GM21825 (cell line): Measurements from ENCODE around the gene HLA-C.
"Not testable (repeated sequence)": the region's sequence is repeated elsewhere in the genome, so short reads cannot be mapped to it uniquely, and the experiment has no call there.

Experiments used
- ATAC-seq: cut with Tn5 transposase; IDR thresholded peaks from one replicate; pipeline ENCODE4 v1.9.1; 2021; ENCODE audit warnings: mild to moderate bottlenecking, moderate library complexity; ENCODE audit not compliant: unreplicated experiment

HLA-C gene

DNA sequence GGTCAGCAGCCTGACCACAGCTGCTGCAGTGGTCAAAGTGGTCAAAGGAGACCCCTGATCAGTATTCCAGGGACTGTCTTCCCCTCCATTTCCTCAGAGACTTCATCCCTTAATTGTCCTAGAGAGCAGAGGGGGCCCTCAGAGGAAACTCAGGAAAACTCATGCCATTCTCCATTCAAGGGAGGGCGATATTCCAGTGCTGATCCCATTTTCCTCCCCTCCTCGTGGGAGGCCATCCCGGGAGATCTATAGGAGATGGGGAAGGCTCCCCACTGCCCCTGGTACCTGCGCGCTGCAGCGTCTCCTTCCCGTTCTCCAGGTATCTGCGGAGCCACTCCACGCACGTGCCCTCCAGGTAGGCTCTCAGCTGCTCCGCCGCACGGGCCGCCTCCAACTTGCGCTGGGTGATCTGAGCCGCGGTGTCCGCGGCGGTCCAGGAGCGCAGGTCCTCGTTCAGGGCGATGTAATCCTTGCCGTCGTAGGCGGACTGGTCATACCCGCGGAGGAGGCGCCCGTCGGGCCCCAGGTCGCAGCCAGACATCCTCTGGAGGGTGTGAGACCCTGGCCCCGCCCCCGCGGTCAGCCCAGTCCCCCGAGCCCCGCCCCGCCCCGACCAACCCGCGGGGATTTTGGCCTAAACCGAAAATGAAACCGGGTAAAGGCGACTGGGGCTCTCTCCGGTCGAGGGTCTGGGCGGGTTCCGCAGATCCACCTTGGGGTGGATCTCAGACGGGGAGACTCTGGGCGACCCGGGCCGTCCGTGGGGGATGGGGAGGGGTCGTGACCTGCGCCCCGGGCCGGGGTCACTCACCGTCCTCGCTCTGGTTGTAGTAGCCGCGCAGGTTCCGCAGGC, 878 bp downstream of the HLA-C start:
- ATAC-seq, result peak; percentile 29

DNA sequence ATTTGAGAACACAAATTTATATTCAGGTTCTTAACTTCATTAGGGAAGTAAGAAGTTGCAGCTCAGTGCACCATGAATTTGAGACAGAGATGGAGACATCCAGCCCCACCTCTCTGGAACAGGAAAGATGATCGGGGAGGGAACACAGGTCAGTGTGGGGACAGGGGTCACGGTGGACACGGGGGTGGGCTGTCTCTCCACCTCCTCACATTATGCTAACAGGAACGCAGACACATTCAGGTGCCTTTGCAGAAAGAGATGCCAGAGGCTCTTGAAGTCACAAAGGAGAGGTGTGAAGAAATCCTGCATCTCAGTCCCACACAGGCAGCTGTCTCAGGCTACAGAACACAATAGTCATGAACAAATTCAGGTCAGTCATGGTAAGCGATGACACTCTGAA, 3.1 kb downstream of the HLA-C start:
- no peak for ATAC-seq

DNA sequence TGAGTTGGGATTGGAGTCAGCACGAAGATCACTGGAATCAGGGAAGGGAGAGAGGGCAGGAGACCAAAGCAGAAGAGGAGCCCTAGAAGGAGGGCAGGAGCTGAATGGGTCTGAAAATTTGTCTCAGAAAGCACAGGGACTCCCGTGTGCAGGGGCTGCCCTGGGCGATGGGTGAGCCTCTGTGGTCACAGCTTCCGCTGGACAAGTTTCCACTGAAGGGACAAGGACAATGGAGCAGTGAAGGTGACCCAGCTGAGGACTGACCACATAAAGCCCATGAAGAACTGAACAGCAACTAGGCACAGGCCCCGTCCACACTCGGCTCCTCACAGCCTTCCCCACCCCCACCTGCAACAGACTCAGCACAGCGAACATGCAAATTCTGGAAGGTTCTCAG, 3.5 kb downstream of the HLA-C start:
- no peak for ATAC-seq

DNA sequence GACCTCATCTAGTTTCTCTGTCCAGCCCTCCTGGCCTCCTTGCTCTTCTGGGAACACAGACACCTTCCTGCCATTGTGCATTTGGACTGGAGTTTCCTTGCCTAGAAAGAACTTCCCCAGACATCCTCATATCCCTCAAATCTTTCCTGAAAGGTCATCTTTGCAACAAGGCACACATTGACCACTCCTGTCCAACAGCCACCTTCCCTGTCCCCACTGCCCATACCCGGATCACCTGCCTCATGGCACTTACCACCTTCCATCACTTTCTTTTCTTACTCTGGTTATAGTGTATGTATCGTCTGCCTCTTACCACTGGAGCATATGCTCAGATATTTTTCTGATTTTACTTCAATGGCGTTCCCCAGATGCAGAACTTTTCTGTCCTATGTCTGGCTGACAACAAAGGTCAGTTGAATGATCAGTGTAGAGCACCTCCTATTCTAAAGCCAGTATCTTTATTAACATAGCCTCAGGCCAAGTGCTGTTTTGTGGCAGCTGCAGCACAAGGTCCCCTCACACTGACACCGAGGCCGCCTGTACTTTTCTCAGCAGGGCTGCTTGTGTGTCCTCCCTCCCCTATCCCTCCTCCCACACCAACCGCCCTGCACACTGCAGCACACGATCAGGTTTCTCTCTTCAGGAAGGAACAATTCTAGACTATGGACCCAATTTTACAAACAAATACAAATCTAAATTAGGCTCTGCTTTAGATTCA, 4.1 kb downstream of the HLA-C start:
- no peak for ATAC-seq

DNA sequence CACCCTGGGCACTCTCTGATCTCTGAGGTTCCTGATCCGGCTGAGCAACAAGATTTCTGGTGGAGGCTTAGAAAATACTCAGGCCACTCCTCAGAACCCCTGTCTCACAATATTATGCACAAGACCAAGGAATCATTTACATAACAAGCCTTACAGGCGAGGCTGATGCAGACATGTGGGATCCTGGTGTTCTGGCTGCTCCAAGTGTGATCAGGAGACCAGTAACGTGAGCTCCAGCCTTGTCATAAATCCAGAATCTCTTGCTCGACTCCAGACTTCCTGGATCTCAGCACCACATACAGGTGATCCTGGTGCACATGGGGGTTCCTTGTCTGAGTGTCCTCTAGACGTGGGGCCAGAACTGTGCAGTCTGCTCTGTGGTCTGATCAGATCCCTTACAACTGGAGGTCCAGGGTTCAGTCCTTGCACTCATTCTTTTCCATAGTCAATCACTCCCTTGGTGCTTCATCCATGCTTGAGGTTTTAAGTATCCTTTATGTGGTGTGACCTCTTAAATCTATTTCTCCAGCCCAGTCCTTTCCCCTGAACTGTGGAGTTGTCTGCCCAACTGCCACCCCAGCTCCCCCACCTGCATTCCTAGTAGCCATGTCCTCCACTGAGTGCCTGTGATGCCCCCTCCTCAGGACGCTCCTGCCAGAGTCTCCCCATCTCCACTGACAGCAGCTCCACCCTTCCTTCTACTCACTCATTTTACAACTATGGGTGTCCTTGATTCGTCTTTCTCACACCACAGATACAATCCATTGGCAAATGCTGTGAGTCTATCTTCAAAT, 5.1 kb downstream of the HLA-C start:
- no peak for ATAC-seq

DNA sequence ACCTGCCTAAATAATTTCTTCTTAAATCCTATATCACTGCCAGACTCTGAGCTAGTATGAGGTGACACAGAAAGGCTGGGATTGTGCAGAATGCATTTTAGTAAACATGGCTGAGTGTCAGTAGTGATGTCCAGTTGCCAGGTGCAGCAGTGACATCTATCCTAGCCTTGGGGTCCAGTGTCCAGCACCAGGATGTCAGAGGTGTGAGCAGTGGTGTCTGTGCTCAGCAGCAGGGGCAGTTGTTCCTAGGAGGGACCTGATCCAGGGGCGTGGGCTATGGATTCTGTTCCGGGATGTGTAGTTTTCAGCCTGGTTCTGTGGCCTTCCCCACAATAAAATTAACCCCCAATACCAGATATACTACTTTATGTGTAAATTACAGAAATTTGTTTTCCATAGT, 6.0 kb downstream of the HLA-C start:
- no peak for ATAC-seq

DNA sequence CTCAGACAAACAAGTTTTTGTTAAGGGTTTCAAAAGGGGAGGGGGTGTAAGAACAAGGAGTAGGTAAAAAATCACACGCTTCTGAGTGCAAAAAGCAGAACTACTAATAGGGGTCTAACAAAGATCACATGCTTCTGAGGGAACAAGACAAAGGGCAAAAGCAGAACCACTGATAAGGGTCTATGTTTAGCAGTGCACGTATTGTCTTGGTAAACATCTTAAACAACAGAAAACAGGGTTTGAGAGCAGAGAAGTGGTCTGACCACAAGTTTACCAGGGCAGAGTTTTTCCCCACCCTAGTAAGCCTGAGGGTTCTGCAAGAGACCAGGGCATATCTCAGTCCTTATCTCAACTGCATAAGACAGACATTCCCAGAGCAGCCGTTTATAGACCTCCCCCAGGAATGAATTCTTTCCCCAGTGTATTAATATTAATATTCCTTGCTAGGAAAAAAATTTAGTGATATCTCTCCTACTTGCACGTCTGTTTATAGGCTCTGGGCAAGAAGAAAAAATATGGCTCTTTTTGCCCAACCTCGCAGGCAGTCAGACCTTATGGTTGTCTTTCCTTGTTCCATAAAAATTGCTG, 8.5 kb downstream of the HLA-C start:
- not testable (repeated sequence) for ATAC-seq

DNA sequence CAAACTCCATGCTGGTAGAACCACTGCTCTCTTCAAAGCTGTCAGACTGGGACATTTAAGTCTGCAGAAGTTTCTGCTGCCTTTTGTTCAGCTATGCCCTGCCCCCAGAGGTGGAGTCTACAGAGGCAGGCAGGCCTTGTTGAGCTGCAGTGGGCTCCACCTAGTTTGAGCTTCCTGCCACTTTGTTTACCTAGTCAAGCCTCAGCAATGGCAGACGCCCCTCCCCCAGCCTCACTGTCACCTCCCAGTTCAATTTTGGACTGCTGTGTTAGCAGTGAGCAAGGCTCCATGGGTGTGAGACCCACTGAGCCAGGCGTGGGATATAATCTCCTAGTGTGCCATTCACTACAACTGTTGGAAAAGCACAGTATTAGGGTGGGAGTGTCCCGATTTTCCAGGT, 11.9 kb downstream of the HLA-C start:
- ATAC-seq, result not testable (repeated sequence)

DNA sequence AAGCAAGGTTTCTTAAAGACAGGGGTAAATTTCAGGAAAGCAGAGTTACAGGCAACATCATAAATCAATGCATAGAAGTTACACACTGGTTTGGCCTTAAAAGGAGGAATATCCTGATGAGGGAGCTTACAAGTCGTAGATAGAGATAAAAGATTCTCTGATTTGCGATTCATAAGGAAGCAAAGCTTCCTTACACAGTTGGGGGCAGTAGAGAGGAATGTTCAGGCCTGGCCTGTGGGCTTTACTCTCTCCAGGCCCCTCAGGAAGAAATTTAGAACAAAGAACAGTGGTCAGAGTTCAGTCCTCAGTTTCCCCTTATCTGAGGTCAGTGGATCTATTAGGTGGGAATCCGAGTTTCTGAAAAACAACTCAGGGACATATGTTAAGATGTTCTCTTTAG, 19.3 kb downstream of the HLA-C start:
- ATAC-seq, result no peak

DNA sequence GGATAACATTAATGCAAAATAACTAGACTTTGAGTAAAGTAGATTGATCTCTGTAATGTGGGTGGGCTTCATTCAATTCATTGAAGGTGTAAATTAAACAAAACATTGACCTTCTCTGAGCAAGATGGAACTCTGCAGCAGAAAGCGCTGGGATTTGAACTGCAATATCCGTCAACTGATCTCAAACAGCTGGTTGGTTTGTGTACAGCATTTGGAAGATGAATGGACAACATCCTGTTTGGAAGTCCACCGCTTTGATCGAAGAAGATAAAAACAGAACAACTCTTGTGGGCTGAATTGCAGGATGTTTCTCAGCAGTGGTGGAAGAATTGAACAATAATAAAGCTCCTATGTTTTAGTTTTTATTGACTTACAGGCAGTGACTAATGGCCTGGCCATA, 20.6 kb downstream of the HLA-C start:
- ATAC-seq, result no peak

DNA sequence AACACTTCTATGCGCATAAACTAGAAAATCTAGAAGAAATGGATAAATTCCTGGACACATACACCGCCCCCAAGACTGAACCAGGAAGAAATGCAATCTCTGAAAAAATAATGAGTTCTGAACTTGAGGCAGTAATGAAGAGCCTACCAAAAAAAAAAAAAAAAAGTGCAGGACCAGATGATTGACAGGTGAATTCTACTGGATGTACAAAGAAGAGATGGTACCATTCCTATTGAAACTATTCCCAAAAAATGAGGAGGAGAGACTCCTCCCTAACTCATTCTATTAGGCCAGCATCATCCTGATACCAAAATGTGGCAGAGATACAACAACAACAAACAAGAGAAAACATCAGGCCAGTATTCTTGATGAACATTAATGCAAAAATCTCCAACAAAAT, 22.7 kb downstream of the HLA-C start:
- no peak for ATAC-seq

DNA sequence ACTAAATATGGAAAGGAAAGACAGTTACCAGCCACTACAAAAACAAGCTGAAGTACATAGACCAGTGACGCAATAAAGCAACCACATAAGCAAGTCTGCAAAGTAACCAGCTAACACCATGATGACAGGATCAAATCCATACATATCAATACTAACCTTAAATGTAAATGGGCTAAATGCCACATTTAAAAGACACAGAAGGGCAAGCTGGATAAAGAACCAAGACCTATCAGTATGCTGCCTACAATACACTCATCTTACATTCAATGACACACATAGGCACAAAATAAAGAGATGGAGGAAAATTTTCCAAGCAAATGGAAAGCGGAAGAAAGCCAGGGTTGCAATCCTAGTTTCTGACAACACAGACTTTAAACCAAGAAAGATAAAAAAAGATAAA, 24.1 kb downstream of the HLA-C start:
- no peak for ATAC-seq

DNA sequence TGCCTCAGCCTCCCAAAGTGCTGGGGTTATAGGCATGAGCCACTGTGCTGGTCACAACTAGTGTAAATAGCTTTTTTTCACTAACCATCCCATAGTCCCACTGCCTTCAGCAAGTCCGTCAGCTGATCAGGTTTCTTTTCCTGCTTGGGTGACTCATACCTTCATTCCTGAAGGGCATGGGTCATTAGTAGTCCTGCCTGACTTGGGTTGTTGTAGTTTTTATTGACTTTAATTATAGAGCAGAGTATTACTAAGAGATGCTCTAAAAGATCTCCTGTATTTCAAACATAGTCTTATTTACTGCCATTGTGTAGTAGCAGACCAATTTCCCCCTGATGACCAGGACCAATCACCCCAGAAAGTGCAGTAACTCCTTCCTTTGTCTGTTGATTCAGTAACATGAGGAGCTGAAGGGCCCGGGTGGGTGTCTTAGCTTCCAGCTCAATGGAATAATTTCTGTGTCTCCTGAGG, 25.8 kb downstream of the HLA-C start:
- ATAC-seq, result no peak

DNA sequence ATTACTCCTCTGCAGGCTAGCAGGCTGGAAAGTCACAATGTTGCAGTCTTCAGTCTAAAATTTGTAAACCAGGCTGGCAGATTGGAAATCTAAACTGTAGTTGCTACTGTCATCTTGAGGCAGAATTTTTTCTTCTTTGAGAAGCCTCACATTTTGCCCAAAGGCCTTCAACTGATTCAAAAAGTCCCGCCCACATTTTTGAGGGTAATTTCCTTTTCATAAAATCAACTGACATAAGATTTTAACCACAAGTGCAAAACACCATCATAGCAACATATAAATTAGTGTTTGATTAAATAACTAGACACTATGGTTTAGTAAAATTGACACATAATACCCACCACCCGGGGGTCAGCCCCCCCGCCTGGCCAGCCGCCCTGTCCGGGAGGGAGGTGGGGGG, 28.4 kb downstream of the HLA-C start:
- no peak for ATAC-seq

DNA sequence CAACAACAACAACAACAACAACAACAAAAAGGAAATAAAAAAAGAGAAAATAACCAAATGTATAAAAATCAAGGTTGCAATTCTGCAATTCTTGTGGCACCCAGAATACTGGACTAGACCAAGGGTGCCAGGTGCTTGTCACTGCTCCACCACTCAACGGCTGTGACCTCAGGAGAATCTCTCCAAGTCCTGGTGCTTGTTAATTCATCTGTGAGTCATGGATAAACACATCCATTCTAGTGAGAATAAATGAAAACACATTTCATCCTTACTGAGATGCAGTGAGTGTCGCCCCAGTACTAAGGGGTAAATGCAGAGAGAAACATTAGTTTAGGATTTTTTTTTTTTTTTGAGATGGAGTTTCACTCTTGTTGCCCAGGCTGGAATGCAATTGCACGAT, 32.0 kb downstream of the HLA-C start:
- ATAC-seq, result no peak

DNA sequence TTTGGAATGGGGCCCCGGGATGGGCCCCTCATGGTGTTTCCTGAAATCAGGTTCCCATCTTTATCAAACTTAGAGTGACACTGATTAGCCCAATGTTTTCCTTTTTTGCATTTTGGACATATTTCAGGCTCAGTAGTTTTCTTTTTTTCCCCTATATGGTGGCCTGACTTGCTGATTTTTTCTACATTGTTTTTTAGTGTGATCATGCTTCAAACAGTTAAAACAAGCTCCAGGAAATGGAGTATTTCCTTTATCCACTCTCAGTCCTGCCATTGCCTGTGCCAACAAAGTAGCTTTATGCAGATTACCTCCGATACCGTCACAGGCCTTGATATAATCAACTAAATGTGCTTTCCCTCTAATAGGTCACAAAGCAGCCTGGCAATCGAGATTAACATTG, 37.8 kb downstream of the HLA-C start:
- not testable (repeated sequence) for ATAC-seq

DNA sequence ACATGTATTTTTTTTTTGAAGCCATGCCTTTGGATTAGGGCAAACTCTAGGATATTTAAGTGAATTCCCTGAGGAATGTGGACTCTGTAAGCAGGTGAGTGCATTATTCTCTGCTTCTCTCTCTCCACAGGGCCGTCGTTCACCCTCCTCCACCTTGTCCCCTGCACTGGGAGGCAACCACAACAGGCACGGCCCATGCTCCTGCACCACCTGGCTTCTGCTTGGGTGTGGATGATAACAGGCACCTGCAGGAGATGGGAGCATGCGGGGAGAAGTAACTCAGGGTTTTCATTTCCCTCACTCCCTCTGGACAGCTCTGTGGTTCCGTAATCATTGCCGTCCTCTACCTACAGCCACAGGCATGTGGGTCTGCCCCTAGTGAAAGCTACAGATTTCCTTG, 43.4 kb downstream of the HLA-C start:
- ATAC-seq, result no peak

DNA sequence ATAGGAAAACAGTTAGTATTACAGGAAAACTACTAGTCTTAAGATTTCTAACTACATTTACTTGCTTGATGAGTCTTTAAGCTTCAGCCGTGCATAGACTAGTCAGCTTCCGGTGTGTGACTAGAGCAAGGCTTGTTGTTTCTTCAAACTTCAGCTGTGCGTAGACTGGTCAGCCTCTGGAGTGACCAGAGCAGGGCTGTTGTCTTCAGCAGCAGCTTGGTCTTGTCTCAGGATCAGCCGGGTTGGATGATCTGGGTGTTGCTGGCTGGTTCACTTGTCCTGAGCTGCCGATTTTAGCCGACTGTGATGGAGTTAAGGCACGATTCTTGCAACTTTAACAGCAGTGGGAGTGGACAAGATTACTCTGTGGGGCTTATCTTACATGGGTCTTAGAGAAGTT, 44.7 kb downstream of the HLA-C start:
- ATAC-seq, result no peak

DNA sequence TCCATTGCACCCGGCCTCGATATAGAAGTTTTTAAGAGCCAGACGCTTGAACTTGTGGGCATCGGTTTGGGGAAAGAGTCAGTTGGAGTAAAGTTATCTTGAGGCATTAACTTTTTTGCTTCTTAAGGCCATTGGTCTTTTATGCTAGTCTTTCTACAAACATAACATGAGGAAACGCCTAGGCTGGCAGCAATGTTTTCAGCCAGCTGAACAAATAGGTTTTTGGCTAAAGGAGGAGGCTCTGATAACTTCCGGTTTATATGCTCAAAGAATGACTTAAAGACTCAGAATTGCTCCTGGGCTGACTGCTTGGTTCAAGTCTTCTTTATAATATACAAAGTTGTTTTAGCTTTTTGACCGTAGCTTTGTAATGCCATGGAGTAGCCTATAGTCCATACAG, 46.2 kb downstream of the HLA-C start:
- ATAC-seq, result no peak

DNA sequence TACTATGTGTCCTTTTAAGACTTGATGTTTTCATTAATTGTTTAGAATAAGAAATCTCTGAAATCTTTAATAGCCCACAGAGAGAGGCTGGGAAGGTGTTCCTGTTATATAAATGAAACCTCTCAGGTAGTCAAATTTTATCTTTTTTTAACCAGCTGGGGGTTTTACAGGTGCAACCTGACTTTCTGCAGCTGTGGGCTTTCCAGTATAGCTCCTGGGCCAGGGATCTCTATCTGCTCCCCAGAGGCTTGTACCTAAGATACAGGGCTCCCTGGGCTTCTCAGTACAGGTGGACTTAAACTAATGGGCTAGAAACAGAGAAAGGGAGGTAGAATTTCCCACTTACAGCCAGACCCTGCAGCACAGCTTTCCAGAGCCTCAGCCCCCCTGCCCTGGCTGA, 49.4 kb downstream of the HLA-C start:
- no peak for ATAC-seq
